Measurements from ENCODE around the gene TOMT.

TOMT gene

GRCh38 chr11:72075756-72076155 lies 30.0 kb upstream of the TOMT start:
- TF ChIP-seq CTCF (IDR thresholded peaks at IDR 0.05): no peak
- Histone ChIP-seq H3K4me3 (ENCODE audit: low read depth in 1 of 2, low read length in 1 of 2) (no peak overlapping the region), H3K36me3 (no peaks in the 10 kb centered on the region), H3K9me3 (no peaks in the 10 kb centered on the region), H3K27ac (peak overlapping the region; percentile 81), H3K27me3 (no peaks in the 10 kb centered on the region), H3K4me1 (ENCODE audit: control insufficient read depth in 1 of 2, insufficient read depth in 1 of 2, low read depth in 1 of 2, low read length in 1 of 2) (peaks cover 46 to 60% of the 10 kb centered on the region in 2 experiments)

- peak overlapping the region; percentile 35 for H3K27ac ChIP-seq
- H3K4me3 ChIP-seq (ENCODE audit: low read depth in 1 of 2, low read length in 1 of 2): no peak overlapping the region
- H3K4me1 ChIP-seq (ENCODE audit: control insufficient read depth in 1 of 2, insufficient read depth in 1 of 2, low read depth in 1 of 2, low read length in 1 of 2): peaks cover 38 to 52% of the 10 kb centered on the region in 2 experiments
- no peaks in the 10 kb centered on the region for H3K27me3 ChIP-seq
- H3K9me3 ChIP-seq: no peaks in the 10 kb centered on the region
- no peak for TF ChIP-seq CTCF (IDR thresholded peaks at IDR 0.05)
- no peaks in the 10 kb centered on the region for H3K36me3 ChIP-seq
Observed at GRCh38 chr11:72078477-72078876, 27.2 kb upstream of the TOMT start.

GRCh38 chr11:72079819-72080325 lies 25.9 kb upstream of the TOMT start:
- TF ChIP-seq CTCF (IDR thresholded peaks at IDR 0.05): no peak
- H3K36me3 ChIP-seq: no peaks in the 10 kb centered on the region
- no peaks in the 10 kb centered on the region for H3K9me3 ChIP-seq
- H3K4me1 ChIP-seq (ENCODE audit: control insufficient read depth in 1 of 2, insufficient read depth in 1 of 2, low read depth in 1 of 2, low read length in 1 of 2): peaks cover 38 to 54% of the 10 kb centered on the region in 2 experiments
- peak overlapping the region; percentile 96 for H3K27ac ChIP-seq
- no peaks in the 10 kb centered on the region for H3K27me3 ChIP-seq
- peak overlapping the region; percentile 81 to 91 for H3K4me3 ChIP-seq (ENCODE audit: low read depth in 1 of 2, low read length in 1 of 2)

GRCh38 chr11:72080326-72081183 lies 25.2 kb upstream of the TOMT start, which contains the start of the genes LRRC51 and NUMA1:
TSS of gene LRRC51 (plus strand) at chr11:72080850. CDS start at chr11:72089084, 8,234 bp downstream.
TSS of gene NUMA1 (minus strand) at chr11:72080542. CDS start at chr11:72035943, 44,599 bp downstream.
- peak; percentile 49 for TF ChIP-seq CTCF (IDR thresholded peaks at IDR 0.05)
- Histone ChIP-seq H3K4me3 (ENCODE audit: low read depth in 1 of 2, low read length in 1 of 2) (peak within 1 kb of the TSS; percentile 81 to 91), H3K4me1 (ENCODE audit: control insufficient read depth in 1 of 2, insufficient read depth in 1 of 2, low read depth in 1 of 2, low read length in 1 of 2) (peaks cover 31 to 47% of the 10 kb centered on the region in 2 experiments), H3K36me3 (peaks cover 2% of the 10 kb centered on the region), H3K27me3 (no peaks in the 10 kb centered on the region), H3K9me3 (no peaks in the 10 kb centered on the region), H3K27ac (peak within 1 kb of the TSS; percentile 96)

GRCh38 chr11:72081184-72081644 lies 24.5 kb upstream of the TOMT start:
- Histone ChIP-seq H3K27me3 (no peaks in the 10 kb centered on the region), H3K9me3 (no peaks in the 10 kb centered on the region), H3K4me1 (ENCODE audit: control insufficient read depth in 1 of 2, insufficient read depth in 1 of 2, low read depth in 1 of 2, low read length in 1 of 2) (peaks cover 30 to 43% of the 10 kb centered on the region in 2 experiments), H3K27ac (peak overlapping the region; percentile 96), H3K4me3 (ENCODE audit: low read depth in 1 of 2, low read length in 1 of 2) (peak overlapping the region; percentile 81 to 91), H3K36me3 (peaks cover 6% of the 10 kb centered on the region)
- TF ChIP-seq CTCF (IDR thresholded peaks at IDR 0.05): no peak

Data from neutrophil (primary cell).